Activated naive CD8-positive, alpha-beta T cell treated with anti-CD3 and anti-CD28 coated beads for 36 hours (primary cell): Measurements from ENCODE around the gene CFAP299. TPM values are rescaled to one million over a fixed set of nuclear protein-coding genes. Genes with fewer than 3 reads are reported as not detected.

Experiments used
- DNase-seq: peaks from one replicate; pipeline ENCODE4 v3.0.0; 2021
- H3K27ac Mint-ChIP-seq: one replicate; pipeline ENCODE4 v1.8.0; 2022; ENCODE audit warnings: mild to moderate bottlenecking, moderate library complexity, mixed read lengths
- H3K27me3 Mint-ChIP-seq: one replicate; pipeline ENCODE4 v1.8.0; 2022; ENCODE audit warnings: mild to moderate bottlenecking, mixed read lengths
- H3K36me3 Mint-ChIP-seq: one replicate; pipeline ENCODE4 v1.8.0; 2021; ENCODE audit warnings: mild to moderate bottlenecking, mixed read lengths
- H3K4me1 Mint-ChIP-seq: one replicate; pipeline ENCODE4 v1.8.0; 2021; ENCODE audit warnings: mixed read lengths
- H3K4me3 Mint-ChIP-seq: one replicate; pipeline ENCODE4 v1.8.0; 2022; ENCODE audit warnings: mild to moderate bottlenecking, moderate library complexity, mixed read lengths
- H3K9me3 Mint-ChIP-seq: one replicate; pipeline ENCODE4 v1.8.0; 2022; ENCODE audit warnings: mixed read lengths
- total RNA-seq, 2 experiments: library from RNA; stranded (reverse); gene quantifications; one replicate each; pipeline ENCODE4 v1.2.3, GENCODE V29; 2021

The CFAP299 gene
- total RNA-seq, 2 experiments from 2014 or later, result not detected

DNA sequence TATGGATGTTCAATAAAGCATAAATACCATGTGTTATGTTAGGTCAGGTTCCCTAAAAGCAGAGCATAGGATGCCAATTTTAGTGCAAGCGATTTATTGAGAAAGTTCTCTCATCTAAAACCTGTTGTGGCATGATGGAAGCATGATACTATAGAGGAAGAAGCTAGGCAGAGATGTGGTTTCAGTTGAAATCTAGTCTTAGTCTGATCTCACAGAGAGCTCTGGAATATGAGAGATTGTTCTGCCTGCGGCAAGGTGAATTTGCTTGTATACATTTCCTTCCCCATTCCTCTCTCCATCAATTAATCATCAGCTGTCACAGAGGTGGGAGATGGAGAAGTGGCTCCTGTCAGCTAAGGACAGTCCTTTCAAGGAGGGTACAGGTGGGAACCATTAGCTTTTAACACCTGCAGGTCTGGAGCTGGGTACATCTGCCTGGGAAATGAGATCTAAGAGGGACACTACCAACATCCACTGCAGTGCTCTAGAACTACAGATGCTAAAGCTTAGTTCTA lies 252.4 kb downstream of the CFAP299 start:
- Mint-ChIP-seq H3K4me1 (peaks cover 4% of the 10 kb centered on the region), H3K27me3 (no peaks in the 10 kb centered on the region), H3K4me3 (no peak overlapping the region), H3K27ac (no peak overlapping the region), H3K36me3 (no peaks in the 10 kb centered on the region), H3K9me3 (no peaks in the 10 kb centered on the region)
- DNase-seq, result no peak

- no peak for DNase-seq
- Mint-ChIP-seq H3K27me3 (no peaks in the 10 kb centered on the region), H3K27ac (no peak overlapping the region), H3K4me1 (peaks cover 2% of the 10 kb centered on the region), H3K4me3 (no peak overlapping the region), H3K9me3 (peaks cover 6% of the 10 kb centered on the region), H3K36me3 (no peaks in the 10 kb centered on the region)
Observed at GRCh38 chr4:80592950-80593349, 257.4 kb downstream of the CFAP299 start.

DNA sequence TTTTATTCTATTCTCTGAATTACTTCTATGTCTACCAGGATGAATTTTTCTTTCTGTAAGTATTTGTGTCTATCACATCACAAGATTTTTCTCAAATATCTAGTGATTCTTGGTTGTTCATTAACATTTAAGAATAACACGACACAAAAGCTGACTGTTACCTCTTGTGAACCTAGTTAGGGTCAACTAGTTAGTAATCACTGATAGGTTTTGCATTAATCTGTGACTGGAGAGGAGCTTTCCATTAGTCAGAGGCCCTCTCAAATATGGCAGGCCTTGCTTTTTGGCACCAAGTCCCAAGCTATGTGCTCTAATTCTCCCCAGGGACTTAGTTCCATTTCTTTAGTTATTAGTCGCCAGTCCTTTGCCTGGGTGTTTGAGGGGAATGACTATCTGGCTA lies 259.2 kb downstream of the CFAP299 start:
- H3K4me3 Mint-ChIP-seq, result no peak overlapping the region
- H3K36me3 Mint-ChIP-seq, result no peaks in the 10 kb centered on the region
- no peak overlapping the region for H3K27ac Mint-ChIP-seq
- no peak for DNase-seq
- no peaks in the 10 kb centered on the region for H3K27me3 Mint-ChIP-seq
- peaks cover 6% of the 10 kb centered on the region for H3K9me3 Mint-ChIP-seq
- no peaks in the 10 kb centered on the region for H3K4me1 Mint-ChIP-seq

- H3K4me3 Mint-ChIP-seq, result no peak overlapping the region
- no peak for DNase-seq
- H3K36me3 Mint-ChIP-seq, result no peaks in the 10 kb centered on the region
- no peaks in the 10 kb centered on the region for H3K27me3 Mint-ChIP-seq
- no peak overlapping the region for H3K27ac Mint-ChIP-seq
- H3K4me1 Mint-ChIP-seq, result peaks cover 5% of the 10 kb centered on the region
- peaks cover 4% of the 10 kb centered on the region for H3K9me3 Mint-ChIP-seq
Observed at GRCh38 chr4:80608281-80608980, 272.9 kb downstream of the CFAP299 start.

DNA sequence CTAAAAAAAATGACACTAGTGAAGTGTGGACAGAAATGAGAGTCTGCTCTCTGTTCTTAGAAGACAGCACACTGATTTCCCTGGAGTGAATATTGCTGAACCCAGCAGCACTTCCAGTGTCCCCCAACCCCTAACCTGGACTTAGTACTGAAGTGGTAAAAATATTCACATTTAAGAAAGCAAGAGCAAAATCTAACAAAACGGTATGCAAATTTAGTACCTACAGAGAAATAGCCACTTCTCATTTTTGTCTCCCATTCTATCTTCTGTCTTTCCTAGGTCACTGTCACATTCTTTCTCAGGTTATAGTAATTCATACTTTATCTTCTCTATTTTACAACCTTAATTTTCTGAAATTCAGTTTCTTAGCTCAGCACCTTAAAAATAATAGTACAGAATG lies 274.7 kb downstream of the CFAP299 start:
- Mint-ChIP-seq H3K9me3 (peaks cover 4% of the 10 kb centered on the region), H3K4me3 (no peak overlapping the region), H3K27me3 (no peaks in the 10 kb centered on the region), H3K27ac (no peak overlapping the region), H3K4me1 (peaks cover 5% of the 10 kb centered on the region), H3K36me3 (no peaks in the 10 kb centered on the region)
- no peak for DNase-seq

DNA sequence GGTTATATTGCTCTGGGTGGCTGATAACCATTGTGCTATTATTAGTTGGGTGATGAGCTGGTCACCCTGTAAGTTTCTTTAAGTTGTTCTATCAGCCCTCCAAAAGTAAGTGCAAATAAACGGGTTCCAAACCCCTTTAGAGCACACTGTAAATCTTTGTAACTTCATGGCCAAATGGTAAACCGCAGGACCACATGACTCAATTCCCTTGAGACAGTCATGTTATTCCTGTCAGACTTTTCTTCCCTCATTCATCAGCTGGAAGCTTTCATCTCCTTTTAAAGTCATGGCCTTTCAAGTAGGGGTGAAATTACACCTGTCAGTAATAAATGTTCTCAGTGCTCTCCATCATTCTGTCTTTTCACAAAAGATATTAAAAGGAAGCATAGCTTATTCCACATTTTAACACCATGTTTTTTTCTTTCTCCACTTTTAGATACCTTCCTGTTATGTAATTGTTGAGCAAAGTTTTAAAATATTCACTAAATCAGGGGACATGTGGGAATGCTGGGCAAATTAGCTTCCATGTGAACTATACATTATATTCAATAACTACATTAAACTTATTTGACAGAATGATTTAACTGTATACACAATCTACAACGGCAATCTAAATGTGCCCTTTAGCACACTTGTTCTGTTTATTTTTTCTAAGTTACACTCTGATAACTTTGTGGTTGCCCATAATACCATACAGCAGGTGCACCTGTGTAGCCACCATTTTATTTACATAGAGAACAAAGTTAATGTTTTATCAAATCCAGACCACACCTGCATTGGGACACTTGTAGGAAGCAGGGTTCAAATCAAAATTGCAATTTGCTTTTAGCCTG lies 275.5 kb downstream of the CFAP299 start:
- peaks cover 5% of the 10 kb centered on the region for H3K4me1 Mint-ChIP-seq
- H3K27me3 Mint-ChIP-seq, result no peaks in the 10 kb centered on the region
- no peaks in the 10 kb centered on the region for H3K36me3 Mint-ChIP-seq
- H3K27ac Mint-ChIP-seq, result no peak overlapping the region
- H3K4me3 Mint-ChIP-seq, result no peak overlapping the region
- peaks cover 4% of the 10 kb centered on the region for H3K9me3 Mint-ChIP-seq
- no peak for DNase-seq

DNA sequence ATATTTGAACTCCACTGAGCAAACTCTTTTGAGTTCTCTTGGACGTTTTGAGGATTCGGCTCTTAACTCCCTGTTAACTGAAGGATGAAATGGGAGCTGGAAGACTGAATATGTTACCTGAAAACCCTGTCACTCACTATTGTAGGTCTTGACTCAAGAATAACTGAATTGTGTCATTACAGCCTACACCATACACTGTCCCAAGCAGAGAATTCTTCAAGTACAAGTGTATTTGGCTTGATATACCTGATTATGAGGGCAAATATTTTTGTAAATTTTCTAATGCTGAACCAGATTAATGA lies 276.1 kb downstream of the CFAP299 start:
- no peak for DNase-seq
- Mint-ChIP-seq H3K36me3 (no peaks in the 10 kb centered on the region), H3K4me1 (peaks cover 5% of the 10 kb centered on the region), H3K9me3 (peaks cover 4% of the 10 kb centered on the region), H3K27ac (no peak overlapping the region), H3K27me3 (no peaks in the 10 kb centered on the region), H3K4me3 (no peak overlapping the region)

DNA sequence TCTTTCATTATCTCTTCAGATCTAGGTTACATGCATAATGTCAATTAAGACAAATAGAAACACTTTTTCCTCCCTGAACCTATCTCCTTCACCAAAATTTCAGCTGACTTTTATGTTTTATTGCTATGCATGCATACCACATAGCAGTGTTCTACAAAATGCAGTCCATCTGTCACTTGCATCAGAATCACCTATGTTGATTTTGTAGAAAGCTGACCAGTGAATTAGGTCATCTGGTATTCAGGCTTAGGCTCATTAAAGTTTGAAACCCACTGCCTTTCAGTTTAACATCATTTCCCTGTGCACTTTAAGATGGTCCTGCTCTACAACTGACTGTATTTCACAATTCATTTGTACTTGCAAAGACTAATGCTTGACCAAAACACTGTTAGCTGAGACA lies 277.9 kb downstream of the CFAP299 start:
- Mint-ChIP-seq H3K27ac (no peak overlapping the region), H3K9me3 (no peaks in the 10 kb centered on the region), H3K4me1 (peaks cover 5% of the 10 kb centered on the region), H3K27me3 (no peaks in the 10 kb centered on the region), H3K4me3 (no peak overlapping the region), H3K36me3 (no peaks in the 10 kb centered on the region)
- DNase-seq, result no peak

- Mint-ChIP-seq H3K4me1 (peaks cover 5% of the 10 kb centered on the region), H3K36me3 (no peaks in the 10 kb centered on the region), H3K4me3 (no peak overlapping the region), H3K27ac (no peak overlapping the region), H3K27me3 (no peaks in the 10 kb centered on the region), H3K9me3 (no peaks in the 10 kb centered on the region)
- no peak for DNase-seq
Observed at GRCh38 chr4:80614319-80614718, 278.8 kb downstream of the CFAP299 start.

GRCh38 chr4:80615099-80615498 lies 279.6 kb downstream of the CFAP299 start:
- H3K27ac Mint-ChIP-seq, result no peak overlapping the region
- no peak for DNase-seq
- no peak overlapping the region for H3K4me3 Mint-ChIP-seq
- H3K36me3 Mint-ChIP-seq, result no peaks in the 10 kb centered on the region
- H3K9me3 Mint-ChIP-seq, result no peaks in the 10 kb centered on the region
- H3K4me1 Mint-ChIP-seq, result peaks cover 5% of the 10 kb centered on the region
- no peaks in the 10 kb centered on the region for H3K27me3 Mint-ChIP-seq

DNA sequence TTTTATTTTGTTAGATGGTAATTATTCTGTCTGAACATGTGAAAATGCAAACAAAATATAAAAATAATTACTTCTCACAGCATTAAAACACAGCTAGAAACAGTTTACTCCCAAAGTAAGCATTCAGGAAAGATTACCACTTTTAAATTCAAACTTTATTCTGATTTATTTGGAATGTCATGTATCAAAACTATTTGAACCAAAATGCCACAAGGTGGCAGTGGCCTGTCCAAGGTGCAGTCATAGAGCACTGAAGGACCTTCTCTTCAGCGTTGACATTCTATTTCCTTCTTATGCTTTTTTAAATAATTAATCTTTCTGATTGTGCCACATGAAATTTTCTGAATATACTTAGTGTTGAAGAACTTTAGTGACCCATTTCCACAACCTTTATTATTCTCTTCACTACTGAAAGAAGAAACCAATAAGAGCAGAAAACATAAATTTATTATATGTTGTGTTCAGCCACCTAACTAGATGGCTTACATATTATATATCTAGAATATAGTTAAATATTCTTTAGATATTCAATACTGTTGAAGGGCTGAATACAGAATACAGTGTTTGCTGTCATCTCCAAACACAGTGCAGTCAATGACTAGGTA lies 283.6 kb downstream of the CFAP299 start:
- Mint-ChIP-seq H3K9me3 (peaks cover 7% of the 10 kb centered on the region), H3K27ac (no peak overlapping the region), H3K4me1 (no peaks in the 10 kb centered on the region), H3K27me3 (no peaks in the 10 kb centered on the region), H3K36me3 (peaks cover 2% of the 10 kb centered on the region), H3K4me3 (no peak overlapping the region)
- DNase-seq, result no peak

DNA sequence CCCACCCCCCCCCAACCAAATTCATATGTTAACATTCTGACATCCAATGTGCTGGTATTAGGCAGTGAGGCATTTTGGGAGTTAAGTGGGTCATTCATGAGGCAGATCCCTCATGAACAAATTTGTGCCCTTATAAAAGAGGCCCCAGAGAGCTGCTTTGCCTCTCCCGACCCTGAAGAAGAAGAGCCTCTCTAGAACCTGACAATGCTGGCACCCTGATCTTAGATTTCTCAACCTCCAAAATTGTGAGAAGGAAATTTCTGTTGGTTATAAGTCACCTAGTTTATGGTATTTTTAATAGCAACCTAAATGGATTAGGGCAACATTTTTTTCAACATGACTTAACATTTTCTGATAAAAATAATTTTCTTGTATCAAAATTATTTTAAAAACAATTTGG lies 296.3 kb downstream of the CFAP299 start:
- no peaks in the 10 kb centered on the region for H3K4me1 Mint-ChIP-seq
- no peaks in the 10 kb centered on the region for H3K27me3 Mint-ChIP-seq

DNA sequence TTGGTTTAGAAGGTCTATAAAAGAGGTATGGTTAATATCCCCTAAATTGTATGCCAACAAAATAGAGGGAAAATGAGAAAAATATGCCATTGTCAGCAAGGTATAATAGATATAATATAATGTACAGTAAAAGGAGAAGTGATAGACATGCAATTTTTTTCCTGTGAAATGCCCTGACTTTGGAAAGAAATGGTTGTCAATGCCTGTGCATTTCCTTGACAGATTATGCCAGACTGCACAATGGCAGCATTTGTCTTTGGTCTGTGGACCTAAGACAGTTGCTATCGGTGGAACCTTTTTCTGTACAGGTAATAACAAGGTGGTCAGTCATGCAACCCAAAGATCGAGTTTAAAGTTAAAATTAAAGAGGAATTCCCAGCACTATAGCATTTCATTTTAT lies 301.7 kb downstream of the CFAP299 start:
- Mint-ChIP-seq H3K36me3 (no peaks in the 10 kb centered on the region), H3K27me3 (no peaks in the 10 kb centered on the region), H3K9me3 (no peaks in the 10 kb centered on the region), H3K4me1 (no peaks in the 10 kb centered on the region), H3K27ac (no peak overlapping the region), H3K4me3 (no peak overlapping the region)
- DNase-seq, result no peak

More for the DNA sequence above, 296.3 kb downstream of the CFAP299 start:
- H3K36me3 Mint-ChIP-seq, result peaks cover 2% of the 10 kb centered on the region
- no peak for DNase-seq
- no peak overlapping the region for H3K4me3 Mint-ChIP-seq
- H3K27ac Mint-ChIP-seq, result no peak overlapping the region
- H3K9me3 Mint-ChIP-seq, result peaks cover 14% of the 10 kb centered on the region

DNA sequence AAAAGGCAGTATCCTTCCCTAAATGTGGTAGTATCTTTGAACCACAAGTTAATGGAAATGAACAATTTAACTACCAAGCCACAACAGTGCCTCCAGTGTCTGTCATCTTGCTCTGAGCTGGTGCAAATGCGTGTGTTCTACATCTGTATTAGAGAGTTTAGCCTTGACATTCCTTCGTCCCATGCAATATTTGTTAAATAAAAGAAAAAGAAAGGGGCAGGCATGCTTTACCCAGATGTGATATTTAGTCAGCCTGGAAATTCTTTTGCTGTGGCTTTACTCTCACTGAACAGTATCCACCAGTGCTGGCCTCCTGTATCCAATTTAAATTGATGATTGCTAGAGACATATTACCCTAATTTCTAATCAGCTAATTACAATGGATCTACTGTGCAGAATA lies 310.5 kb downstream of the CFAP299 start:
- Mint-ChIP-seq H3K27me3 (no peaks in the 10 kb centered on the region), H3K27ac (no peak overlapping the region), H3K4me3 (no peak overlapping the region), H3K36me3 (no peaks in the 10 kb centered on the region), H3K4me1 (peaks cover 1% of the 10 kb centered on the region), H3K9me3 (no peaks in the 10 kb centered on the region)
- DNase-seq, result no peak

GRCh38 chr4:80655662-80656061 lies 320.1 kb downstream of the CFAP299 start:
- H3K9me3 Mint-ChIP-seq, result peaks cover 1% of the 10 kb centered on the region

More at GRCh38 chr4:80655662-80656061, 320.1 kb downstream of the CFAP299 start:
- Mint-ChIP-seq H3K27ac (no peak overlapping the region), H3K4me1 (no peaks in the 10 kb centered on the region), H3K4me3 (no peak overlapping the region), H3K27me3 (no peaks in the 10 kb centered on the region), H3K36me3 (peaks cover 3% of the 10 kb centered on the region)
- no peak for DNase-seq
